ENCODE results near the gene GFOD2.

GRCh38 chr16:67665598-67665997 lies 53.5 kb downstream of the GFOD2 start:
- TF ChIP-seq, protein P1, sequence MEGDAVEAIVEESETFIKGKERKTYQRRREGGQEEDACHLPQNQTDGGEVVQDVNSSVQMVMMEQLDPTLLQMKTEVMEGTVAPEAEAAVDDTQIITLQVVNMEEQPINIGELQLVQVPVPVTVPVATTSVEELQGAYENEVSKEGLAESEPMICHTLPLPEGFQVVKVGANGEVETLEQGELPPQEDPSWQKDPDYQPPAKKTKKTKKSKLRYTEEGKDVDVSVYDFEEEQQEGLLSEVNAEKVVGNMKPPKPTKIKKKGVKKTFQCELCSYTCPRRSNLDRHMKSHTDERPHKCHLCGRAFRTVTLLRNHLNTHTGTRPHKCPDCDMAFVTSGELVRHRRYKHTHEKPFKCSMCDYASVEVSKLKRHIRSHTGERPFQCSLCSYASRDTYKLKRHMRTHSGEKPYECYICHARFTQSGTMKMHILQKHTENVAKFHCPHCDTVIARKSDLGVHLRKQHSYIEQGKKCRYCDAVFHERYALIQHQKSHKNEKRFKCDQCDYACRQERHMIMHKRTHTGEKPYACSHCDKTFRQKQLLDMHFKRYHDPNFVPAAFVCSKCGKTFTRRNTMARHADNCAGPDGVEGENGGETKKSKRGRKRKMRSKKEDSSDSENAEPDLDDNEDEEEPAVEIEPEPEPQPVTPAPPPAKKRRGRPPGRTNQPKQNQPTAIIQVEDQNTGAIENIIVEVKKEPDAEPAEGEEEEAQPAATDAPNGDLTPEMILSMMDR (IDR thresholded peaks at IDR 0.05 in 8 of 11, conservative IDR thresholded peaks at IDR 0.05 in 3 of 11), result no peak
- no peak for TF ChIP-seq POLR2AphosphoS5 (IDR thresholded peaks at IDR 0.05)
